ENCODE measurements around the gene NADK2.

- TF ChIP-seq CTCF (IDR thresholded peaks at IDR 0.05), result no peak
- no peak for TF ChIP-seq POLR2AphosphoS5 (IDR thresholded peaks at IDR 0.05)
- TF ChIP-seq POLR2A (IDR thresholded peaks at IDR 0.05), result no peak
Measured at GRCh38 chr5:36175043-36175442, 66.7 kb downstream of the NADK2 start.
